Tibial nerve (tissue), 4 donors: Measurements from ENCODE around the gene OR1F1. TPM values are rescaled to one million over a fixed set of nuclear protein-coding genes. Genes with fewer than 3 reads are reported as not detected.

Experiments used
- DNase-seq, 2 donors: peaks; one replicate each; pipeline ENCODE4 v3.0.0-alpha.2; 2019; ENCODE audit warnings: low spot score in 2 of 2
- H3K27ac ChIP-seq, 4 donors: fragments of 200-600 bp; sonication (generic) in 3 of 4; one replicate each; pipeline ENCODE4 v1.5.1; 2017 to 2019; ENCODE audit warnings: mild to moderate bottlenecking in 1 of 4
- H3K27me3 ChIP-seq, 2 donors: fragments of 200-600 bp; sonication (generic) in 1 of 2; one replicate each; pipeline versions ENCODE4 v1.5.1 to v1.6.0; 2017 to 2019
- H3K36me3 ChIP-seq, 3 donors: fragments of 200-600 bp; sonication (generic); one replicate each; pipeline ENCODE4 v1.5.1; 2018 to 2019
- H3K4me1 ChIP-seq, 4 donors: fragments of 200-600 bp; sonication (generic) in 3 of 4; one replicate each; pipeline ENCODE4 v1.5.1; 2017 to 2019
- H3K4me3 ChIP-seq, 4 donors: fragments of 200-600 bp; sonication (generic) in 3 of 4; one replicate each; pipeline ENCODE4 v1.5.1; 2017 to 2019; ENCODE audit warnings: mild to moderate bottlenecking in 1 of 4, moderate library complexity in 1 of 4
- H3K9me3 ChIP-seq, 4 donors: fragments of 200-600 bp; sonication (generic) in 3 of 4; one replicate each; pipeline ENCODE4 v1.5.1; 2017 to 2019
- EP300 ChIP-seq, 2 donors: sonication (generic); formaldehyde crosslinking; IDR thresholded peaks; one replicate each; pipeline ENCODE4 v1.6.1; 2017; ENCODE audit warnings: antibody characterized with exemption in 2 of 2, mild to moderate bottlenecking in 1 of 2
- POLR2A ChIP-seq, 2 donors: fragments of 450-650 bp; IDR thresholded peaks; one replicate each; pipeline ENCODE4 v1.6.1; 2017; ENCODE audit warnings: antibody characterized with exemption in 2 of 2, mild to moderate bottlenecking in 2 of 2, moderate library complexity in 2 of 2
- WGBS, 2 donors: methylation state at CpG; one replicate each; pipeline ENCODE4 v1.1.5; 2018; 5-methylcytosine and 5-hydroxymethylcytosine counted together
- total RNA-seq, 4 donors: library from RNA; depleted of rRNA; stranded (reverse); fragments of >200 nt; gene quantifications; one replicate each; pipeline ENCODE4 v1.1.0, GENCODE V29; 2016
- TF ChIP-seq, protein P1 (sequence below), 5 experiments: fragments of 200-600 bp in 3 of 5; fragments of 450-650 bp in 2 of 5; sonication (generic) in 3 of 5; IDR thresholded peaks; one replicate each; pipeline ENCODE4 v1.5.1; 2016 to 2019; ENCODE audit warnings: antibody characterized with exemption in 5 of 5, mild to moderate bottlenecking in 3 of 5, moderate library complexity in 2 of 5

The OR1F1 gene
- total RNA-seq, 4 donors from 2014 or later = not detected

GRCh38 chr16:3152027-3152276, 36.1 kb upstream of the OR1F1 start:
- H3K4me1 ChIP-seq = peaks cover 0 to 32% (median 9%) of the 10 kb centered on the region in 4 donors
- H3K27ac ChIP-seq = peak overlapping the region in 3 of 4 donors; percentile 45 to 78 (median 63)
- H3K9me3 ChIP-seq = peaks cover 0 to 15% (median 0%) of the 10 kb centered on the region in 4 donors
- no peaks in the 10 kb centered on the region for H3K36me3 ChIP-seq
- DNase-seq = no peak
- H3K4me3 ChIP-seq = peak overlapping the region; percentile 13 to 78 (median 38)
- H3K27me3 ChIP-seq = no peaks in the 10 kb centered on the region
- WGBS, 2 donors = 6 to 7% methylated on average over 15 of the region's 15 CpGs
- TF ChIP-seq EP300 (IDR thresholded peaks at IDR 0.05) = no peak
- TF ChIP-seq, protein P1, sequence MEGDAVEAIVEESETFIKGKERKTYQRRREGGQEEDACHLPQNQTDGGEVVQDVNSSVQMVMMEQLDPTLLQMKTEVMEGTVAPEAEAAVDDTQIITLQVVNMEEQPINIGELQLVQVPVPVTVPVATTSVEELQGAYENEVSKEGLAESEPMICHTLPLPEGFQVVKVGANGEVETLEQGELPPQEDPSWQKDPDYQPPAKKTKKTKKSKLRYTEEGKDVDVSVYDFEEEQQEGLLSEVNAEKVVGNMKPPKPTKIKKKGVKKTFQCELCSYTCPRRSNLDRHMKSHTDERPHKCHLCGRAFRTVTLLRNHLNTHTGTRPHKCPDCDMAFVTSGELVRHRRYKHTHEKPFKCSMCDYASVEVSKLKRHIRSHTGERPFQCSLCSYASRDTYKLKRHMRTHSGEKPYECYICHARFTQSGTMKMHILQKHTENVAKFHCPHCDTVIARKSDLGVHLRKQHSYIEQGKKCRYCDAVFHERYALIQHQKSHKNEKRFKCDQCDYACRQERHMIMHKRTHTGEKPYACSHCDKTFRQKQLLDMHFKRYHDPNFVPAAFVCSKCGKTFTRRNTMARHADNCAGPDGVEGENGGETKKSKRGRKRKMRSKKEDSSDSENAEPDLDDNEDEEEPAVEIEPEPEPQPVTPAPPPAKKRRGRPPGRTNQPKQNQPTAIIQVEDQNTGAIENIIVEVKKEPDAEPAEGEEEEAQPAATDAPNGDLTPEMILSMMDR (IDR thresholded peaks at IDR 0.05) = no peak
- no peak for TF ChIP-seq POLR2A (IDR thresholded peaks at IDR 0.05)

GRCh38 chr16:3152277-3152990, 35.6 kb upstream of the OR1F1 start:
- 1 to 2% methylated on average over 38 to 42 of the region's 42 CpGs for WGBS, 2 donors
- H3K27ac ChIP-seq = peak overlapping the region in 3 of 4 donors; percentile 45 to 78 (median 63)

GRCh38 chr16:3152991-3153368, 35.0 kb upstream of the OR1F1 start:
- Histone ChIP-seq H3K4me1 (peaks cover 0 to 42% (median 13%) of the 10 kb centered on the region in 4 donors), H3K27ac (peak overlapping the region in 2 of 4 donors; percentile 45 to 78), H3K4me3 (peak overlapping the region in 2 of 4 donors; percentile 35 to 42), H3K36me3 (no peaks in the 10 kb centered on the region), H3K9me3 (peaks cover 0 to 15% (median 0%) of the 10 kb centered on the region in 4 donors), H3K27me3 (no peaks in the 10 kb centered on the region)
- DNase-seq = no peak
- WGBS, 2 donors = 9% methylated on average over 8 of the region's 8 CpGs
- TF ChIP-seq, protein P1 (IDR thresholded peaks at IDR 0.05) = no peak
- TF ChIP-seq POLR2A (IDR thresholded peaks at IDR 0.05) (no peak), EP300 (IDR thresholded peaks at IDR 0.05) (no peak)

More at GRCh38 chr16:3152277-3152990, 35.6 kb upstream of the OR1F1 start:
- no peak for TF ChIP-seq POLR2A (IDR thresholded peaks at IDR 0.05)
- TF ChIP-seq EP300 (IDR thresholded peaks at IDR 0.05) = peak in 1 of 2 donors; percentile 56
- TF ChIP-seq, protein P1 (IDR thresholded peaks at IDR 0.05) = peak; percentile 19 to 47 (median 35)
- peaks cover 0 to 15% (median 0%) of the 10 kb centered on the region in 4 donors for H3K9me3 ChIP-seq
- no peaks in the 10 kb centered on the region for H3K36me3 ChIP-seq
- peak overlapping the region; percentile 13 to 78 (median 38) for H3K4me3 ChIP-seq
- H3K4me1 ChIP-seq = peaks cover 0 to 37% (median 11%) of the 10 kb centered on the region in 4 donors
- H3K27me3 ChIP-seq = no peaks in the 10 kb centered on the region
- peak; percentile 89 to 98 for DNase-seq

DNA sequence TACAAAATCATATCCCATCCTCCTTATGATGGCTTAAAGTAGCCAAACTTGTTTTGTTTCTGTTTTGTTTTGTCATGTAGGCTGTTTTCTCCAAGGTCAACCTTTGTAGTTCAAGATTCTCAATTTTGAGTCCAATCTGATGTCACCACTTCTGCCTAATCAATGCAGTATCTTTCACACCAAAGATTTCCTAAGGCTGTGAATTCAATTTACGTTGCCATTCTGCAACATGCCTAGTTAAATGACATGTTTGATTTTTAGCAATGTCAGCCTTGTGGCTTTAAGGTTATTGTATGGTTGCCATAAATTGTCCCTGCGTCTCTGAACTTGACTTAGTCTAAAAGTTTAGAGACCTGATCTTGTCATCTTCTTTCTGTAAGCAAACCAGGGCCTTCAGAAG, 32.8 kb upstream of the OR1F1 start:
- WGBS, 2 donors = 85 to 91% methylated on average over 2 of the region's 2 CpGs
- TF ChIP-seq, protein P1 (IDR thresholded peaks at IDR 0.05) = no peak
- TF ChIP-seq POLR2A (IDR thresholded peaks at IDR 0.05) (no peak), EP300 (IDR thresholded peaks at IDR 0.05) (no peak)
- Histone ChIP-seq H3K27me3 (no peaks in the 10 kb centered on the region), H3K4me1 (peaks cover 0 to 40% (median 11%) of the 10 kb centered on the region in 4 donors), H3K4me3 (no peak overlapping the region), H3K9me3 (peaks cover 0 to 15% (median 0%) of the 10 kb centered on the region in 4 donors), H3K27ac (no peak overlapping the region), H3K36me3 (no peaks in the 10 kb centered on the region)
- no peak for DNase-seq

DNA sequence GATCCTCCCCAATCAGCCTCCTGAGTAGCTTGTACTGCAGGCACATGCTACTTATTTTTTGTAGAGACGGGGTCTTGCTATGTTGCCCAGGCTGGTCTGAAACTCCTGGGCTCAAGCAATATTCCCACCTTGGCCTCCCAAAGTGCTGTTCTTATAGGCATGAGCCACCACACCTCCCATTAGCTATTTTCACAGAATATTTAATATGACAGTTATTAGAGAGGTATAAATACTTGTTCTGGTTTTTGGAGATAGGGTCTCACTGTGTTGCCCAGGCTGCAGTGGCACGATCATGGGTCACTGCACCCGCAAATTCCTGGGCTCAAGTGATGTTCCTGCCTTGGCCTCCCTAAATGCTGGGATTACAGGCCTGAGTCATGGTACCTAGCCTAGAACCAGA, 32.0 kb upstream of the OR1F1 start:
- DNase-seq = no peak
- no peaks in the 10 kb centered on the region for H3K36me3 ChIP-seq
- TF ChIP-seq, protein P1 (IDR thresholded peaks at IDR 0.05) = no peak
- no peak for TF ChIP-seq EP300 (IDR thresholded peaks at IDR 0.05)
- TF ChIP-seq POLR2A (IDR thresholded peaks at IDR 0.05) = no peak
- H3K27ac ChIP-seq = no peak overlapping the region
- peaks cover 0 to 38% (median 12%) of the 10 kb centered on the region in 4 donors for H3K4me1 ChIP-seq
- 95 to 98% methylated on average over 3 of the region's 3 CpGs for WGBS, 2 donors
- peaks cover 0 to 15% (median 0%) of the 10 kb centered on the region in 4 donors for H3K9me3 ChIP-seq
- no peak overlapping the region for H3K4me3 ChIP-seq
- H3K27me3 ChIP-seq = no peaks in the 10 kb centered on the region
